GM18502 (cell line): ENCODE results near the gene MMD2.
"Not testable (repeated sequence)": the region's sequence is repeated elsewhere in the genome, so short reads cannot be mapped to it uniquely, and the experiment has no call there.

Experiments used
- ATAC-seq: cut with Tn5 transposase; IDR thresholded peaks from one replicate; pipeline ENCODE4 v1.9.1; 2021; ENCODE audit warnings: mild to moderate bottlenecking; ENCODE audit not compliant: unreplicated experiment, poor library complexity

Gene MMD2, protein sequence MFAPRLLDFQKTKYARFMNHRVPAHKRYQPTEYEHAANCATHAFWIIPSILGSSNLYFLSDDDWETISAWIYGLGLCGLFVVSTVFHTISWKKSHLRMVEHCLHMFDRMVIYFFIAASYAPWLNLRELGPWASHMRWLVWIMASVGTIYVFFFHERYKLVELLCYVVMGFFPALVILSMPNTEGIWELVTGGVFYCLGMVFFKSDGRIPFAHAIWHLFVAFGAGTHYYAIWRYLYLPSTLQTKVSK

DNA sequence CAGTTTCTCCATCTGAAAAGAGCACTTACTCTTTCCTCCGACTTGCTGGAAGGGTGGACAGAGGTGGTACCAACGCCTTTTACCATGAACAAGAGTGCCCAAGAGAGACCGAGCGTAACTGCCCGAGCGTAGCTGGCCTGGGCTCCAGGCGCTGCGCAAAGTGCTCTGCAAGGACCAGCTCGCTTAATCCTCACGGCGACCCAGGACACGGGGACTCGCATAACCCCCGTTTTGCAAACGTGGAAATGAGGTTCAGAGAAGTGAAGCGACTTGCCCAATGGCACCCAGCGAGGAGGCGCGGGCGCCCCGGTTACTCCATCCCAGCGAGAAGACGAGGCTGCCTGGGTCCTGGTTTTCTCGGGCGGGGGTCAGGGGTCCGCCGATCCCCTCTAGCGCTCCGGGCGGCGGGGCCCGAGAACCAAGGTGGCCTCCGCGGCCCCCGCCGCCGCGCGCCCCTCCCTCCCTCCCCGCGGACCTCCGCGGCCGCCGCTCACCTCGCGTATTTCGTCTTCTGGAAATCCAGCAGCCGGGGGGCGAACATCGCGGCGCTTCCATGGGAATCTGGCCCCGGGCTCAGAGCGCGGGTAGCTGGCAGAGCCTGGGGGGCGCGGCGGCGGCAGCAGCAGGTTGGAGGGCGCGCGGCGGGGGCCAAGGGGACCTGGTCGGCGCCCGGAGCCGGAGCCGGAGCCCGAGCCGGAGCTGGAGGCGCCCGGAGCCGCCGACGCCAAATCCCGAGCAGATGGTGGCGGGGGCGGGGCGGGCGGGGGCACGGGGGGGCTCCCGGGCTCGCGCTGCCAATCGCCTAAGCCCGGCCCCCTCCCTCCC lies at the start of gene MMD2:
MMD2 (minus strand) TSS at position 711 of the 825 bp plus-strand sequence; CDS start at position 541, 170 bp downstream.
- no peak for ATAC-seq

DNA sequence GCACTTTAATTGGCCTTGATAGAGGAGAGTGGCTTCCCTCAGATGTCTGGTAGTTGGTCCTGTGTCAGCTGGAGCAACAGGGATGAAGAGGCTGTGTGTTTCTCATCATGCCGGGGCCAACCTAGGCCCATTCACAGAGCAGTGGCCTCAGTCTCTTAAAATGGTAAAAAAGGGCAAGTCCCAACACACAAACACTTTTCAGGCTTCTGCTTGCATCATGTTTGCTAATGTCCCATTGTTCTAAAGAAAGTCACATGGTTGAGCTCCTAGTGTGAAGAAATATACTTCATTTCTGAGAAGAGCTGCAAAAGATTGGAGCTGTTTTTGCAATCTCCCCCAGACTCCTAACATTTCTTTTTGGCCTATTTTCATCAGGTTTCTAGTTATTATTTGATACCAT lies 46.1 kb upstream of the MMD2 start:
- no peak for ATAC-seq

DNA sequence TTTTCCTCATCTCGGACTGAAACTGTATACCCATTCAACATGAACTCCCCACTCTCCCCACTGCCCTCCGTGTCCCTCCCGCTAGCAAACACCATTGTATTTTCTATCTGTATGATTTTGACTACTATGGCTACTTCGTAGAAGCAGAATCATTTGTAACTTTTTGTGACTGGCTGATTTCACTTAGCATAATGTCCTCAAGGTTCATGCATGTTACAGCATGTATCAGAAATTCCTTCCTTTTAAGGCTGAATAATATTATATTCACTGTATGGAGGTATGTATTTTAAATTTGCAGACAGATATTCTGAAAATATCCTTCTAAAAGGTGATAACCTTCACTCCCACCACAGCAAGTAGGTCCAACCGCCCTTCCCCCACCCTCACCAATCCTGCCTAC lies 42.9 kb upstream of the MMD2 start:
- no peak for ATAC-seq

DNA sequence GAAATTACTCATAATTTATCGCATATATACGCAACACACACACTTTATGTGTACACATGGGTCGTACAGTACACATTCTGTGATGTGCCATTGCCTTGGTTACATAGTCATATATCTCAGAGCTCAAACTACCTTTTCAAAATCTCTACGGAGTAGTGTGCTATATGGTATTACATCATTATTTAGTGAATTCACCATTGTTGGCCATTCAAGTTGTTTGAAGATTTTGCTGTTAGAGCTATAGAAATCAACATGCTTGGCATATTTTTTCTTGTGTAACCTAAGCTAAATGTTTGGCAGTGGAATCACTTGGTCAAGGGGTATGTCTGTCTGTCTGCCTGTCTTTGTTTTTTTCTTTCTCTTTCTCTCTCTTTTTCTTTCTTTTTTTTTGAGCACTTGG lies 42.0 kb upstream of the MMD2 start:
- no peak for ATAC-seq

DNA sequence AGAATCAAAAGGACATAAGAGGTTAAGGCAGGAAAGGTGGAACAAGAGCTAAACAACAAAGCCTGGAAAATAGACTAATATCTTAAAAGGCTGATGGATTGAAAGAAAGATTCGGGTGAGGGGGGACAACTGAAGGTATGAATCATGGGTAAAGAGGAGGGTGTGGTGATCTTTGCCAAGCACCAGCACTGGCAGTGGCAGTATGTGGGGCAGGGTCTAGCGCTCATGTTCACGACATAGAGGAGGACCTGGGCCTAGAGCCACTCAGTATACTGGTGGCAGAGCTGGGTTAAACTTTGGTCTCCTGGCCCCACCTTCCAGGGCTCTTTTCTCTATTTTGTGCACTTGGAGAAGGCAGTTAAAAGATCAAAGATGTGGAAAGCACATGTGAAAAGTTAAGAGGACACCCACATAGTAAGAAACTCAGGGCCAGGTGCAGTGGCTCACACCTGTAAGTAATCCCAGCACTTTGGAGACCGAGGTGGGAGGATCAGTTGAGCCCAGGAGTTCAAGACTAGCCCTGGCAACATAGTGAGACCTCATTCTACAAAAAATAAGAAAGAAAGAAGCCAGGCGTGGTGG lies 40.5 kb upstream of the MMD2 start:
- ATAC-seq = no peak

DNA sequence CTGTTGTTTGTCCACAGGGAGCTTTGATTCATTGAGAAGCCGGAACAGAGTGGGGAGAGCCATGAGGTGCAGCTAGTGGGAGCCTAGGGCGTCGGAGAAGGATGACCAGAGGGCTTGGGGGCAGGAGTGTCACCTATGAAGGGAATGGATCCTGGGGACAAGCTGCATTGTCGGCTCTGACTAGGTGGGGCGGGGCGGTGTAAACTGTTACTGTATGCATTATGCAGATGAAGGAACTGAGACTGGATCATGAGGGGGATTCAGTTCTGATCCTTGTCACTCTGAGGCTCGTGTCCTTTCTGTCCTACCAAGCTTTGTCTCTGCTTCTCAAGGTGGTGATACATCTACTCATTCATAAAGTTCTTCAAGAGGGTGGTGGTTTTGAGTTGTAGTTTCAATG lies 39.9 kb upstream of the MMD2 start:
- ATAC-seq = no peak

DNA sequence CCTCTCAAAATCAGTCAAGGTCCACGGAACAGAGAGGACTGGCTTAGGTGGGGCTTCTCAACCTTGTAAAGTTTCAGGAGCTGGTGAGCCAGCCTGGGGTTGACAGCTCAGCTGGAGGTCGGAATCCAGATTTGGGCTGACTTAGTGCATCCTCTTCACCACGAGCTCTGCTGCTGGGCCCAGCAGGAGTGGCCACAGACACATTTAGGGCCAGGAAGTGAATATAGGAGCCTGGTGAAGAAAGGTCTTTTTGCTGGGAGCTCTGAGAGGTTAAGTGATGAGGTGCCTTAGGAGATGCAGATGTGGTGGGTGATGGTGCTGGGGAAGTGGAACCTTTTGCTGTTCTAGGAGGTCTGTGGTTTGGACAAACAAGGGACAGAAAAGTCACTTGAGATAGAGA lies 39.3 kb upstream of the MMD2 start:
- ATAC-seq = no peak

DNA sequence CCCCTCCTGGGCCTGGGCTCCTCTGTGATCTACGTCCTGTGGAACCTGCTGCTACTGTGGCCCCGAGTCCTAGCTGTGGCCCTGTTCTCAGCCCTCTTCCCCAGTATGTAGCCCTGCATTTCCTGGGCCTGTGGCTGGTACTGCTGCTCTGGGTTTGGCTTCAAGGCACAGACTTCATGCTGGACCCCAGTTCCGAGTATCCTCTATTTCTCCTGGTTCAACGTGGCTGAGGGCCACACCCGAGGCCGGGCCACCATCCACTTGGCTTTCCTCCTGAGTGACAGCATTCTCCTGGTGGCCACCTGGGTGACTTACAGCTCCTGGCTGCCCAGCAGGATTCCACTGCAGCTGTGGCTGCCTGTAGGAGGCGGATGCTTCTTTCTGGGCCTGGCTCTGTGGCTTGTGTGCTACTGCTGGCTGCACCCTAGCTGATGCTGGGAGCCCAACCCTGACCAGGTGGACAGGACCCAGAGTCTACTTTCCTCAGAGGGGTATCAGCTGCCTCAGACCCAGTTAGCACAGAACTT lies 37.8 kb upstream of the MMD2 start:
- no peak for ATAC-seq

DNA sequence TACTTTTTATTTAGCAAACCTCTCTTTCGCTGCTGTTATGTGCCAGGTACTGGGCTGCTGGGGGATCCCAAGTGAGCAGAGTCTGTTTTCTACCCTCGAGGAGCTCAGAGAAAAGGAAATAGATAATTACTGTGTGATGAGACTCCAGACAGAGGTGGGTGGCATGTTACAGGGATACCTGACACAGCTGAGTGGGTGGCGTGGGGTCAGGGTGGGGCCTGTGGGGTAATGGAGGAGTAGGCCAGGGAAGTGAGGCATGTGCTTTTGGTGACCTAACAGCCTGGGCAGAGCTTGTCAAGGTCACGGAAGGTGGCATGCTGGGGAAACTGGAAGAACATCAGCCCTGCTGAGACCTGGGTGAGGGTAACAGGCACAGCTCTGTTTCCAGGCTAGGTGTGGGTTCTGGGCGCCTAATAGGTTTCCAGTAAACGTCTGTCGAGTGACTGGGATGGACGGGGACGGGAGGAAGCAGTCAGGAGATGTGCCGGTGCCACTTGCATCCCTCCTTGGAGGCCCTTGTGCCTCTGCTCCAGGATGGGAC lies 36.5 kb upstream of the MMD2 start:
- no peak for ATAC-seq

DNA sequence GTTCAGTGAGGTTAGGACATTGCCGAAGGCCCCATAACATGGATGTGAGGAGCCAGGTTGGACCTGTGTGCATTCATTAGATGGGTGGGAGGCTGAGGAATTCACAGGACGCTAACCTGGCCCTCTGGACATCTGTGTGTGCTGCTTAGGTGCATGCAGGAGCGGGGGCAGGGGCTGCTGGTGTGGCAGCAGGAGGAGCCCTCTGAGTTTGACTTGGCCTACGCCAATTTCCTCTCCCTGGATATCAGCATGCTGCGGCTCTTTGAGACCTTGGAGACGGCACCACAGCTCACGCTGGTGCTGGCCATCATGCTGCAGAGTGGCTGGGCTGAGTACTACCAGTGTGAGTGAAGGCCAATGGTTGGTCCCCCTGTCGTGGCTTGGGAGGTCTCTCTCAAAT lies 34.5 kb upstream of the MMD2 start:
- no peak for ATAC-seq

DNA sequence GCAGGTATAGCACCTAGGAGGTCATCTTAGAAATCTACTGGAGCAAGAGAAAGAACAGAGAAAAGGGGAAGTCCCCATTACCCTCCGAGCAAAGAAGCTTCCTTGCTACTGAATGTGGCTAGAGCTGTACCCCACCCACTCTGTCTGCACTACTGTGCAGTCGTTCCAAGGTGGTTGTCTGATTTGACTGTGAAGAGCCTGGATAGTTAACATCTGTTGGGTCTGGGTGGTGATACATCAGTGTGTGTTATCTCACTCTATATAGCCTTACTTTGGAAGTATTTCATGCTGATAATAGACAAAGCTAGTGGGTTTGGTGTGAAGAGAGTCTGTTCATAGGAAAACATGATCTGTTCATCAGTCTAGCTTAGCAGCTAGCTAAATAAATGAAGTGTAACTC lies 23.8 kb upstream of the MMD2 start:
- peak; percentile 87 for ATAC-seq

DNA sequence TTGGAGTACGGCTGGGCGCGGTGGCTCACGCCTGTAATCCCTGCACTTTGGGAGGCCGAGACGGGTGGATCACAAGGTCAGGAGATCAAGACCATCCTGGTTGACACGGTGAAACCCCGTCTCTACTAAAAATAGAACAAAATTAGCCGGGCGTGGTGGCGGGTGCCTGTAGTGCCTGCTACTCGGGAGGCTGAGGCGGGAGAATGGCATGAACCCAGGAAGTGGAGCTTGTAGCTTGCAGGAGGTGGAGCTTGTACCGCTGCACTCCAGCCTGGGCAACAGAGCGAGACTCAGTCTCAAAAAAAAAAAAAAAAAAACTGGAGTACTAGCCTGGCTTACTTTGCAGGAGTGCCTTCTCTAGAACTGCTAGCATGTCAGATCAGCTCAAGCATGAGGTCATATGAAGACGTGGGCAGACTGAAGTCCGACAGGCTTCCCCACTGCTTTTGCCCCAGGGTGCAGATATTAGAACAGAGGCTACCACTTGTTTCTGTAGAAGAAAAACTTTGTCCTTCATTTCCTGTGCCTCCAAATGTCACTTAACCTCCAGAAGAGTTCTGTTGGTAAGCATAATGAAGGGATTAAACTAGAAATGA lies 22.4 kb upstream of the MMD2 start:
- ATAC-seq = not testable (repeated sequence)

DNA sequence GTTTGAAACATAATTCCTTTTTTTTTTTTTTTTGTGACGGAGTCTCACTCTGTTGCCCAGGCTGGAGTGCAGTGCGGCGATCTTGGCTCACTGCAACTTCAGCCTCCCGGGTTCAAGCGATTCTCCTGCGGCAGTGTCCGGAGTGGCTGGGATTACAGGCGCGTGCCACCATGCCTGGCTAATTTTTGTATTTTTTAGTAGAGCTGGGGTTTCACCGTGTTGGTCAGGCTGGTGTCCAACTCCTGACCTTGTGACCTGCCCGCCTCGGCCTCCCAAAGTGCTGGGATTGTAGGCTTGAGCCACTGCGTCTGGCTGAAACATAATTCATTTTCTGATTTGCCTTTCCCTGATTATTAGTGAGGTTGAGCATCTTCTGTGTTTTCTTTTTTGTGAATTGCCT lies 16.6 kb upstream of the MMD2 start:
- not testable (repeated sequence) for ATAC-seq

DNA sequence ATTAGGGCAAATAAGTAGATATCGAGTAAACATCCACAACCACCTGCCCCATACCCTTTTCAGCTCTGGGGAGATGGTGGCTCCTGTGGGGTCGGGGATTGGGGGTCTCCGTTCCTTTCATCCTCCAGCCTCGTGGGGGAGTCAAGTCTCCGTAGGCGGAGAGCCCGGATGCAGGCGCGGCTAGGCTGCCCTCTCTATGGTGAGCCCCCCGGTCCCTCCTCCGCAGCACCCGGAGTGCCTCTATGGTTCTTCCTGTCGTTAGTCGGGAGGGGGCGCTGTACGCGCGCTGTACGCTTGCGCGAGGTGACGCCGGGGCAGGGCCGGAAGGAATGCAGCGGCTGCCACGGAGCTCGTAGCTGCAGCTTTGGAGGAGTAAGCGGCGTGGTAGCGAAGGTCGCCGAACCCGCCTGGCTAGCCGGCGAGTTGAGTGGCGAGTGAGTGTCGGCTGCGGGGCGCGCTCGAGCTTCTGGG lies 14.8 kb upstream of the MMD2 start:
- ATAC-seq = peak; percentile 96

DNA sequence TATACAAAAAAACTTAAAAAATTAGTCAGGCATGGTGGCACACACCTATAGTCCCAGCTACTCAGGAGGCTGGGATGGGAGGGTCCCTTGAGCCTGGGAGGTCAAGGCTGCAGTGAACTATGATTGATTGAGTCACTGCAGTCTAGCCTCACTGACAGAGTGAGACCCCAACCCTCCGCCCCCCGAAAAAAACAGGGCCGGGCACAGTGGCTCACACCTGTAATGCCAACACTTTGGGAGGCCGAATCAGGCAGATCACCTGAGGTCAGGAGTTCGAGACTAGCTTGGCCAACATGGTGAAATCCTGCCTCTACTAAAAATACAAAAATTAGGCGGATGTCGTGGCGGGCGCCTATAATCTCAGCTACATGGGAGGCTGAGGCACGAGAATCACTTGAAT lies 13.5 kb upstream of the MMD2 start:
- ATAC-seq = not testable (repeated sequence)

DNA sequence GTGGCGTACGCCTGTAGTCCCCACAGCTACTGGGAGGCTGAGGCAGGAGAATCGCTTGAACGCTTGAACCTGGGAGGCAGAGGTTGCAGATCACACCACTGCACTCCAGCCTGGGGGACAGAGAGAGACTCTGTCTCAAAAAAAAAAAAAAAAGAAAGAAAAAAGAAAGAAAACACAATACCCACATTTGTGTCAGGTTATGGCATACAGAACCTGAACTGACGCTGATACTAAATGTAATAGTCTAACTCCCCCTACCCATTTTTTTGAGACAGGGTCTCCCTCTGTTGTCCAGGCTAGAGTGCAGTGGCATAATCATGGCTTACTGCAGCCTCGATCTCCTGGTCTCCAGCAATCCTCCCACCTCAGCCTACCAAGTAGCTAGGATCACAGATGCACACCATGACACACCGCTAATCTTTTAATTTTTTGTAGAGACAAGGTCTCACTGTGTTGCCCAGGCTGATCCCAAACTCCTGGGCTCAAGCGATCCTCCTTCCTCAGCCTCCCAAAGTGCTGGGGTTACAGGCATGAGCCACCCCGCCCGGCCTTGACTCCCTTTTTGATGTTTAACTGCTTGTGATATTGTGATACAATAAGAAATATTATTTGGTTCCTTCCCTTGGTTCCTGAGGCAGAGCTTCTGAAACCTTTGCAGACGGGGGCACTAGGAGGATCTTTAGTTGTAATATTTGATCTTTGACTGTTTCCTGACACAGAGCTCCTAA lies 6.5 kb upstream of the MMD2 start:
- no peak for ATAC-seq

DNA sequence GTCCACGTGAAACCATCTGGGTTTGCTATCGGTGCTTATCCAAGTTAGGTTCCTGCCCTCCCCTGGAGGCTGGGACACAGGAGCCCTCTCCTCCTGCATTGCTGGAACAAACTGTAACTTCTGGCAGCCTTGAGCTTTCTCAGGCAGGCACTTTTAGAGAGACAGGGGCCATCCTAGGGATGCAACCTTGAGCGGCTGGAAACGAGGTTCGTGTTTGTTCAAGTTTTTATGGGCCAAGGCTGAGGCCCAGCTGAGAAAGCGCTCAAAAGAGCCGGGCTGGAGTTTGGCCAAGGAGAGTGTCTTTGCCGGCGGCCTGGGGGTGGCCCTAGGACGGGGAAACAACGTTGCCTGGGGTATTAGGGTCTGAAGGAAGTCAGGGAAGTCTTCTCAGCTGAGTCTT lies 5.5 kb upstream of the MMD2 start:
- no peak for ATAC-seq

DNA sequence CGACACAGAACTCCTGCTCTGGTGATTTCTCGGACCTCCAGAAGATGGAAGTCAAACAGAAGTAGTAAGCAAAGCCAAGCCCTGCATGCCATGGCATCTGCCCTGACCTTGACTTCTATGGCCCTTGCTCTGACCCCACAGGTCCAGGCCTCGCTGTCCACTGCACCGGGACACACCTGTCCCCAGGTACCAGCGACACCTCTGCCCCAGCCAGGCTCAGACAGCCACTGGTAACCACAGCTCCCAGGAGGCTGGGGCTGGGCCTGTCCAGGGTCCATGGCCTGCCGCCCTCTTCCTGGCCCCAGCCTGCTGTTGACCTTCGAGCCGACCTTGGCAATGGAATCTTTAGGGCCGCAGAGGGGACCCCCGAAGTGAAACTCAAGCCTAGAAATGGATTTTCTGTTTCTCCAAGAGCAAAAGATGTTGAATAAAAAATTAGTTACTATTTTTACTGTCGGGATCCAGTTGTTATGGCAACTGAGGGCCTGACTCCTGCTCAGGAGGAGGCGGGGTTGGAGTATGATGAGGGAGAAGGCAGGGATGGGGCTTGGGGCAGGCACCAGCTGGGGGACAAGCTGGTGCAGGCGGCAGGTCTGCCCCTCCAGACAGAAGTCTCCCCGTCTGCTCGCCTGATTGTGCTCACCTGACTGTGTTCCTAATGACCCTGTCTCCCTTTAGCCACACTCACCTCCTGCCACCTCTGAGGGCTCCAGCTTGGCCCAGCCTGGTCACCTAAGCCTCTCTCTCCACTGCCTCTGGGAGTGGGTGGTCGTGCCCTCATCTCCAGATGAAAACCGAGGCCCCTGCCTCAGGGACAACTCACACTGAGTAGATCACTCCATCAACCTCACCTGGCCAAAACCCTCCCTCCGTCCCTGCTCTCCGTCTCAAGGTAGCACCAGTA lies 4.1 kb upstream of the MMD2 start:
- no peak for ATAC-seq

DNA sequence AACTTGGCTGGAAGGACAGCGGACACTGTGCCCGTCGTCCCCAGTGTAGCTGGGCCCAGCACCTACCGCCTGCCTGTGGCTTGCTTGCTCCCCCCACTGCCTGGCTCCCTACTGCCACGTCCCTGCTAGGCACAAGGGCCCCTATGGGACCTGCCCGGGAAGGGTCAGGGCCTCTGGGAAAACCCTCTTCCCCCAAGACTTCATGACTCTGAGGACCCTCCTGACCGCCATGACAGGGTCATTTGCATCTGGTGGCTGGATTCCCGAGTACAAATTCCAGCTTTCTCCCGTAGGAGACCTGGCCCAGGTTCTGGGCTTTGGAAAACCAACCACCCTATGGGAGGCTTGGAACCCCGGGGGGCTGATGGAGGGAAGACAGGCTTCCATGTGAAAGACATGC lies 1.4 kb upstream of the MMD2 start:
- ATAC-seq = no peak
